ENCODE results near the gene CTSA.
"Not testable (repeated sequence)": the region's sequence is repeated elsewhere in the genome, so short reads cannot be mapped to it uniquely, and the experiment has no call there.

The CTSA gene

DNA sequence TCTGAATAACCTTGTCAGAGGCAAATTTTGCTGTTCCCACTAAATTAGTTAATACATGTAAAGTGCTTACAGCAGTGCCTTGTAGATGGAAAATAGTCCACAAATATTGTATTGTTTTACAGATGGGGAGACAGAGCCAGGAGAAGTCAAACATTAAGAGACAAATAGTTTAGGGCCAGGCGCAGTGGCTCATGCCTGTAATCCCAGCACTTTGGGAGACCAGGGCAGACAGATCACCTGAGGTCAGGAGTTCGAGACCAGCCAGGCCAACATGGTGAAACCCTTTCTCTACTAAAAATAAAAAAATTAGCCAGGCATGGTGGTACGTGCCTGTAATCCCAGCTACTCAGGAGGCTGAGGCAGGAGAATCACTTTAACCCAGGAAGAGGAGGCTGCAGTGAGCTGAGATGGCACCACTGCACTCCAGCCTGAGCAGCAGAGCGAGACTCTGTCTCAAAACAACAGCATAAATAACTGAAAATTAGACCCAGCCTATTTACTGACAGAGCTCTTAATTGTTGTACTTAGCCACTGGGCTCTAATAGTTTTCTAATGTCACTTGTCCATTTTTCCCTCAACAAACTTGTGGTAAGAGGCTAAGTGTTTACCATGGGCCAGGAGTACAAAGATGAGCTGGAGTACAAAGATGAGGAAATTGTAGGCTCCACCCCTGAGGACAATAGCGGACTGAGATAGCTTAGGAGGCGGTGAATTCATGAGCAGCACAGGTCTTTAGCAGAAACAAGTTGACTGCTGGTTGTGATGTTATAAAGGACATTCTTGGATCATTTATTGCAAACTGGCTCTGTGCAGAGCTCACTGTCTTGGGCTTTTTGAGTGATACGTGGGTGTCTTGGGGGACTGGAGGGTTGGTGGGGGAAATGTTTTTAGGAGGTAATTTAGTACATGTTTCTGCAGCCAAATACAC, 27.3 kb upstream of the CTSA start:
- H4K20me1 ChIP-seq = 0 out of 2 replicates have a peak, but pooled peaks cover 11% of the 10 kb centered on the region
- no peak overlapping the region for H3K4me2 ChIP-seq
- no peak for TF ChIP-seq Cebpa-rat (IDR thresholded peaks at IDR 0.05)
- H3K27me3 ChIP-seq = no peaks in the 10 kb centered on the region
- H3K27ac ChIP-seq = no peak overlapping the region
- no peak overlapping the region for H3K4me3 ChIP-seq
- H3K9me3 ChIP-seq = no peaks in the 10 kb centered on the region
- H3K36me3 ChIP-seq = 0 out of 2 replicates have a peak, but pooled peaks cover 5% of the 10 kb centered on the region
- H3K9ac ChIP-seq = no peak overlapping the region
- H3K4me1 ChIP-seq = peaks cover 13% of the 10 kb centered on the region

GRCh38 chr20:45866454-45866853, 24.7 kb upstream of the CTSA start:
- TF ChIP-seq Cebpa-rat (IDR thresholded peaks at IDR 0.05) = no peak
- H3K27ac ChIP-seq = no peak overlapping the region
- peaks cover 1% of the 10 kb centered on the region; the same call in 1 of the 2 replicates for H3K4me1 ChIP-seq
- H3K27me3 ChIP-seq = no peaks in the 10 kb centered on the region
- H3K36me3 ChIP-seq = peaks cover 7% of the 10 kb centered on the region; the same call in 1 of the 2 replicates
- no peak overlapping the region for H3K4me3 ChIP-seq
- H3K4me2 ChIP-seq = no peak overlapping the region
- H4K20me1 ChIP-seq = 0 out of 2 replicates have a peak, but pooled peaks cover 11% of the 10 kb centered on the region
- no peaks in the 10 kb centered on the region for H3K9me3 ChIP-seq
- no peak overlapping the region for H3K9ac ChIP-seq

DNA sequence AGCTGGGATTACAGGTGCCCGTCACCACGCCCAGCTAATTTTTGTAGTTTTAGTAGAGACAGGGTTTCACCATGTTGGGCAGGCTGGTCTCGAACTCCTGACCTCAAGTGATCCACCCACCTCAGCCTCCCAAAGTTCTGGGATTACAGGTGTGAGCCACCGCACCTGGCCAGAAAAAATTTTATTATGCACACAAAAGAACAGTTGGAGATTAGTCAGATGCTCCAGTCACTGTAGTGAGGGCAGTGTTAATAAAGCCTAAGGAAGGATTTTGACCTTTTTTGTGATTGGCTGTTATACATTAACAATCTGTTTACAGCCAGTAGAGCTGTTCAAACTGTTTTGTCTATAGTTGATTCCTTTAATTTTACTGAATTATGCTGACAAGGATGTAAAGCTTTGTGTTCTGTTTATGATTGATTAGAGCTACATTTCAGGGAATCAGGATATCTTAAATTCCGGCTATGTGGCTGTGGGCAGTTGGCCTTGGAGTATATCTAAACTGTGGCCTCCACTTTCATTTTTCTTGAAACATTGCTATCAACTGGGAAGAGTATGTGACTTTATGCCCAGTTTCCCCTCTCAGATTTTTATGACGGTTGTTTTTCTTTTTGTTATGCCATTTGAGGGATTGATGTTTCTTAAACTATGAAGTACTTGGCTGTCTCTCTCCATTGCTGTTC, 23.9 kb upstream of the CTSA start:
- Histone ChIP-seq H3K4me1 (no peaks in the 10 kb centered on the region), H3K4me3 (no peak overlapping the region), H3K9ac (no peak overlapping the region), H3K27me3 (no peaks in the 10 kb centered on the region), H3K9me3 (no peaks in the 10 kb centered on the region), H3K4me2 (no peak overlapping the region), H3K36me3 (peaks cover 8% of the 10 kb centered on the region; the same call in 1 of the 2 replicates), H3K27ac (no peak overlapping the region), H4K20me1 (0 out of 2 replicates have a peak, but pooled peaks cover 11% of the 10 kb centered on the region)
- TF ChIP-seq Cebpa-rat (IDR thresholded peaks at IDR 0.05) = no peak

GRCh38 chr20:45867819-45868176, 23.3 kb upstream of the CTSA start:
- no peak overlapping the region for H3K27ac ChIP-seq
- no peak overlapping the region for H3K4me2 ChIP-seq
- no peak overlapping the region for H3K4me3 ChIP-seq
- no peaks in the 10 kb centered on the region for H3K9me3 ChIP-seq
- TF ChIP-seq Cebpa-rat (IDR thresholded peaks at IDR 0.05) = no peak
- 0 out of 2 replicates have a peak, but pooled peaks cover 11% of the 10 kb centered on the region for H4K20me1 ChIP-seq
- peaks cover 13% of the 10 kb centered on the region; the same call in 1 of the 2 replicates for H3K36me3 ChIP-seq
- no peak overlapping the region for H3K9ac ChIP-seq
- no peaks in the 10 kb centered on the region for H3K27me3 ChIP-seq
- no peaks in the 10 kb centered on the region for H3K4me1 ChIP-seq

GRCh38 chr20:45872626-45873025, 18.5 kb upstream of the CTSA start:
- Histone ChIP-seq H3K4me2 (no peak overlapping the region), H3K36me3 (peaks cover 30% of the 10 kb centered on the region), H3K9ac (no peak overlapping the region), H3K27me3 (no peaks in the 10 kb centered on the region), H4K20me1 (0 out of 2 replicates have a peak, but pooled peaks cover 2% of the 10 kb centered on the region), H3K4me1 (no peaks in the 10 kb centered on the region), H3K9me3 (no peaks in the 10 kb centered on the region), H3K27ac (no peak overlapping the region), H3K4me3 (no peak overlapping the region)
- TF ChIP-seq Cebpa-rat (IDR thresholded peaks at IDR 0.05) = no peak

DNA sequence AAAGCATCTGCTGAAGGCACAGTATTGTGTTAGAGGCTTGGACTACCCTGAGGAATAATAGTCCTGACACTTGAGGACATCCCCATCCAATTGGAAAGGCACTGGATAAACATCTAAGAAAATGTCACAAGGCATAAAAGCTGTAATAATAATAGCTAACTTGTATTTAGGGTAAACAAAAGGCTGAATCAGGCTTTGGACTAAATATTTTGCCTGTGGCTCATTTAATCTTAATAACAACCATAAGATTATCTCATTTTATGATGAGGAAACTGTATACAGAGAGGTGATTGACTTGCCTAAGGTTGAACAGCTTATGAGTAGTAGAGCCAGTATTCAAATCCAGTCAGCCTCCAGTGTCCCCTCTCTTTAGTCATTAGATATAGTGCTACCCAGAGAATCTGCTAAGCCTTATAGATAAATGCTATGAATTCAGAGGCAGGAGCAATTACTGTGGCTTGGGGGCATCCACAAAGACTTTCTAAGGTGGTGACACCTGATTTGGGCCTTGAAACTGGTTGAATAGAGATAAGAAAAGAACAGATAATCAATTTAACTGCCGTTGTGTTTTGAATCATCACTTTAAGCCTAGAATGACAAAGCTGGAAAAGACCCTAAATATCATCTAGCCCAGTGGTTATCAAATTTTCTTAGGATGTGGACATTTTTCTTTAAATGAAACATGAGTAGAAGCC, 17.6 kb upstream of the CTSA start:
- Histone ChIP-seq H3K4me3 (no peak overlapping the region), H3K9ac (no peak overlapping the region), H3K36me3 (peaks cover 39% of the 10 kb centered on the region), H3K4me2 (no peak overlapping the region), H3K4me1 (no peaks in the 10 kb centered on the region), H3K9me3 (no peaks in the 10 kb centered on the region), H3K27me3 (no peaks in the 10 kb centered on the region), H4K20me1 (0 out of 2 replicates have a peak, but pooled peaks cover 11% of the 10 kb centered on the region), H3K27ac (no peak overlapping the region)
- no peak for TF ChIP-seq Cebpa-rat (IDR thresholded peaks at IDR 0.05)

- H3K4me3 ChIP-seq, H3K27ac ChIP-seq, H3K4me1 ChIP-seq, H3K4me2 ChIP-seq, H3K9ac ChIP-seq, H3K27me3 ChIP-seq, H3K9me3 ChIP-seq: not testable (repeated sequence)
- H4K20me1 ChIP-seq = 0 out of 2 replicates have a peak, but pooled peaks cover 11% of the 10 kb centered on the region
- peaks cover 44% of the 10 kb centered on the region for H3K36me3 ChIP-seq
Observed at GRCh38 chr20:45874104-45874481, 17.0 kb upstream of the CTSA start.

GRCh38 chr20:45874576-45874975, 16.6 kb upstream of the CTSA start:
- no peak overlapping the region for H3K4me3 ChIP-seq
- no peak overlapping the region for H3K4me2 ChIP-seq
- H3K9ac ChIP-seq = no peak overlapping the region
- H3K27ac ChIP-seq = no peak overlapping the region
- H3K4me1 ChIP-seq = no peaks in the 10 kb centered on the region
- no peaks in the 10 kb centered on the region for H3K27me3 ChIP-seq
- no peak for TF ChIP-seq Cebpa-rat (IDR thresholded peaks at IDR 0.05)
- H3K36me3 ChIP-seq = peaks cover 44% of the 10 kb centered on the region
- H3K9me3 ChIP-seq = no peaks in the 10 kb centered on the region
- H4K20me1 ChIP-seq = 0 out of 2 replicates have a peak, but pooled peaks cover 11% of the 10 kb centered on the region

- Histone ChIP-seq H3K27ac (no peak overlapping the region), H3K9ac (no peak overlapping the region), H3K9me3 (no peaks in the 10 kb centered on the region), H4K20me1 (peaks cover 21% of the 10 kb centered on the region; the same call in 1 of the 2 replicates), H3K36me3 (peaks cover 51% of the 10 kb centered on the region), H3K4me3 (no peak overlapping the region), H3K4me2 (no peak overlapping the region), H3K4me1 (peaks cover 18% of the 10 kb centered on the region), H3K27me3 (no peaks in the 10 kb centered on the region)
- TF ChIP-seq Cebpa-rat (IDR thresholded peaks at IDR 0.05) = no peak
Observed at GRCh38 chr20:45878076-45878761, 12.9 kb upstream of the CTSA start.
